Naive thymus-derived CD8-positive, alpha-beta T cell (primary cell): ENCODE measurements around the gene SH3BP4. TPM values are rescaled to one million over a fixed set of nuclear protein-coding genes. Genes with fewer than 3 reads are reported as not detected.

Experiments used
- ATAC-seq, 2 donors: fragments of 150-1000 bp; cut with Tn5 transposase in 1 of 2; sonication (Bioruptor Pico), chemical (Tn5 transposase) in 1 of 2; 1 replicate in 1 of 2; 2 replicates in 1 of 2; pipeline ENCODE4 v1.10.0; 2021; ENCODE audit warnings: mild to moderate bottlenecking in 2 of 2, moderate library complexity in 2 of 2
- POLR2A ChIA-PET: fragments of 350-600 bp; sonication (Branson Sonifier 250); formaldehyde crosslinking; loops from one replicate; lab custom pipeline; 2021; ENCODE audit warnings: antibody characterized with exemption; lab: Charles Lee
- DNase-seq, 10 donors: peaks; one replicate each; pipeline versions ENCODE4 v3.0.0 to v3.0.0-alpha.2; 2020 to 2022
- H3K27ac Mint-ChIP-seq, 10 donors: one replicate each; pipeline ENCODE4 v1.8.0; 2020 to 2022; ENCODE audit warnings: mild to moderate bottlenecking in 10 of 10, mixed read lengths in 10 of 10, moderate library complexity in 4 of 10, inconsistent platforms in 1 of 10
- H3K27me3 Mint-ChIP-seq, 5 donors: one replicate each; pipeline ENCODE4 v1.8.0; 2021 to 2022; ENCODE audit warnings: mixed read lengths in 5 of 5
- H3K36me3 Mint-ChIP-seq, 3 donors: one replicate each; pipeline ENCODE4 v1.8.0; 2020 to 2022; ENCODE audit warnings: mixed read lengths in 3 of 3, mild to moderate bottlenecking in 2 of 3, inconsistent platforms in 1 of 3
- H3K4me1 Mint-ChIP-seq, 4 donors: one replicate each; pipeline ENCODE4 v1.8.0; 2021 to 2022; ENCODE audit warnings: mixed read lengths in 4 of 4
- H3K4me3 Mint-ChIP-seq, 10 donors: one replicate each; pipeline ENCODE4 v1.8.0; 2020 to 2022; ENCODE audit warnings: mild to moderate bottlenecking in 10 of 10, mixed read lengths in 10 of 10, moderate library complexity in 6 of 10, inconsistent platforms in 1 of 10
- H3K9me3 Mint-ChIP-seq, 9 donors: one replicate each; pipeline ENCODE4 v1.8.0; 2020 to 2022; ENCODE audit warnings: mixed read lengths in 9 of 9, mild to moderate bottlenecking in 3 of 9, inconsistent platforms in 1 of 9, moderate library complexity in 1 of 9
- polyA plus RNA-seq, 3 donors: library from polyadenylated mRNA; unstranded; fragments of 300-500 nt; fragmentation: Illumina TruSeq; gene quantifications; one replicate each; pipeline ENCODE4 v1.2.3, GENCODE V29; 2021
- total RNA-seq, 8 experiments: library from RNA in 2 of 8; stranded (reverse) in 2 of 8; gene quantifications; one replicate each; pipeline ENCODE4 v1.2.3 and lab custom pipeline; 2021 to 2026

Gene SH3BP4
- total and polyA plus RNA-seq, 5 experiments from 2014 or later: 0.19 to 0.29 TPM; not detected in 3

GRCh38 chr2:234929002-234929401 lies 22.8 kb upstream of the SH3BP4 start:
- no peak for DNase-seq
- no peaks in the 10 kb centered on the region for H3K36me3 Mint-ChIP-seq
- peaks cover 0 to 18% (median 8%) of the 10 kb centered on the region in 5 donors for H3K27me3 Mint-ChIP-seq
- H3K4me1 Mint-ChIP-seq: no peaks in the 10 kb centered on the region
- POLR2A ChIA-PET: no interaction called here
- peaks cover 0 to 17% (median 1%) of the 10 kb centered on the region in 9 donors for H3K9me3 Mint-ChIP-seq
- H3K27ac Mint-ChIP-seq: peak overlapping the region in 1 of 10 donors; percentile 45
- no peak overlapping the region for H3K4me3 Mint-ChIP-seq
- no peak for ATAC-seq

- POLR2A ChIA-PET: no interaction called here
- Mint-ChIP-seq H3K4me1 (no peaks in the 10 kb centered on the region), H3K27ac (no peak overlapping the region), H3K27me3 (peaks cover 0 to 10% (median 2%) of the 10 kb centered on the region in 5 donors), H3K9me3 (peaks cover 0 to 3% (median 0%) of the 10 kb centered on the region in 9 donors), H3K4me3 (no peak overlapping the region), H3K36me3 (no peaks in the 10 kb centered on the region)
- no peak for ATAC-seq
- DNase-seq: no peak
Measured at GRCh38 chr2:234930397-234930796, 21.4 kb upstream of the SH3BP4 start.

- Mint-ChIP-seq H3K27ac (no peak overlapping the region), H3K4me1 (no peaks in the 10 kb centered on the region), H3K27me3 (peaks cover 0 to 15% (median 6%) of the 10 kb centered on the region in 5 donors), H3K4me3 (no peak overlapping the region), H3K9me3 (no peaks in the 10 kb centered on the region), H3K36me3 (no peaks in the 10 kb centered on the region)
- no peak for DNase-seq
- POLR2A ChIA-PET: no interaction called here
- ATAC-seq: no peak
Measured at GRCh38 chr2:234931371-234931770, 20.4 kb upstream of the SH3BP4 start.

- POLR2A ChIA-PET: no interaction called here
- no peak for ATAC-seq
Measured at GRCh38 chr2:234932591-234933168, 19.1 kb upstream of the SH3BP4 start.

GRCh38 chr2:234935311-234935710 lies 16.5 kb upstream of the SH3BP4 start:
- no peaks in the 10 kb centered on the region for H3K9me3 Mint-ChIP-seq
- no peak for ATAC-seq
- POLR2A ChIA-PET: no interaction called here
- peaks cover 10 to 35% (median 25%) of the 10 kb centered on the region in 5 donors for H3K27me3 Mint-ChIP-seq
- H3K27ac Mint-ChIP-seq: no peak overlapping the region
- no peak for DNase-seq
- H3K4me3 Mint-ChIP-seq: no peak overlapping the region
- no peaks in the 10 kb centered on the region for H3K4me1 Mint-ChIP-seq
- H3K36me3 Mint-ChIP-seq: no peaks in the 10 kb centered on the region

More at GRCh38 chr2:234932591-234933168, 19.1 kb upstream of the SH3BP4 start:
- no peaks in the 10 kb centered on the region for H3K4me1 Mint-ChIP-seq
- peaks cover 8 to 25% (median 17%) of the 10 kb centered on the region in 5 donors for H3K27me3 Mint-ChIP-seq
- no peak overlapping the region for H3K27ac Mint-ChIP-seq
- no peaks in the 10 kb centered on the region for H3K36me3 Mint-ChIP-seq
- no peak overlapping the region for H3K4me3 Mint-ChIP-seq
- no peaks in the 10 kb centered on the region for H3K9me3 Mint-ChIP-seq
- no peak for DNase-seq

- H3K27ac Mint-ChIP-seq: no peak overlapping the region
- POLR2A ChIA-PET: no interaction called here
- ATAC-seq (no peak), DNase-seq (no peak)
- H3K4me1 Mint-ChIP-seq: no peaks in the 10 kb centered on the region
- no peak overlapping the region for H3K4me3 Mint-ChIP-seq
- H3K9me3 Mint-ChIP-seq: peaks cover 0 to 12% (median 8%) of the 10 kb centered on the region in 9 donors
- H3K36me3 Mint-ChIP-seq: no peaks in the 10 kb centered on the region
- H3K27me3 Mint-ChIP-seq: peaks cover 12 to 46% (median 24%) of the 10 kb centered on the region in 5 donors
Measured at GRCh38 chr2:234939576-234939975, 12.2 kb upstream of the SH3BP4 start.

- no peaks in the 10 kb centered on the region for H3K36me3 Mint-ChIP-seq
- peaks cover 0 to 12% (median 10%) of the 10 kb centered on the region in 9 donors for H3K9me3 Mint-ChIP-seq
- peaks cover 13 to 46% (median 24%) of the 10 kb centered on the region in 5 donors for H3K27me3 Mint-ChIP-seq
- POLR2A ChIA-PET: no interaction called here
- no peak overlapping the region for H3K4me3 Mint-ChIP-seq
- ATAC-seq: no peak
- no peak for DNase-seq
- H3K4me1 Mint-ChIP-seq: no peaks in the 10 kb centered on the region
- H3K27ac Mint-ChIP-seq: no peak overlapping the region
Measured at GRCh38 chr2:234939996-234940395, 11.8 kb upstream of the SH3BP4 start.

- Mint-ChIP-seq H3K36me3 (no peaks in the 10 kb centered on the region), H3K27me3 (peaks cover 13 to 46% (median 23%) of the 10 kb centered on the region in 5 donors), H3K4me3 (no peak overlapping the region), H3K9me3 (peaks cover 0 to 12% (median 10%) of the 10 kb centered on the region in 9 donors), H3K4me1 (no peaks in the 10 kb centered on the region), H3K27ac (no peak overlapping the region)
- POLR2A ChIA-PET: no interaction called here
- no peak for ATAC-seq
- no peak for DNase-seq
Measured at GRCh38 chr2:234940527-234940926, 11.3 kb upstream of the SH3BP4 start.

- H3K27ac Mint-ChIP-seq: no peak overlapping the region
- ATAC-seq: no peak
- peaks cover 0 to 5% (median under 1%) of the 10 kb centered on the region in 4 donors for H3K4me1 Mint-ChIP-seq
- no peaks in the 10 kb centered on the region for H3K36me3 Mint-ChIP-seq
- no peak for DNase-seq
- H3K9me3 Mint-ChIP-seq: peaks cover 0 to 21% (median 11%) of the 10 kb centered on the region in 9 donors
- peaks cover 40 to 57% (median 42%) of the 10 kb centered on the region in 5 donors for H3K27me3 Mint-ChIP-seq
- POLR2A ChIA-PET: no interaction called here
- H3K4me3 Mint-ChIP-seq: no peak overlapping the region
Measured at GRCh38 chr2:234945339-234945873, 6.4 kb upstream of the SH3BP4 start.

GRCh38 chr2:234947556-234947955 lies 4.3 kb upstream of the SH3BP4 start:
- H3K27ac Mint-ChIP-seq: no peak overlapping the region
- peaks cover 0 to 21% (median 11%) of the 10 kb centered on the region in 9 donors for H3K9me3 Mint-ChIP-seq
- DNase-seq (no peak), ATAC-seq (no peak)
- H3K27me3 Mint-ChIP-seq: peaks cover 44 to 66% (median 51%) of the 10 kb centered on the region in 5 donors
- no peak overlapping the region for H3K4me3 Mint-ChIP-seq
- no peaks in the 10 kb centered on the region for H3K36me3 Mint-ChIP-seq
- POLR2A ChIA-PET: no interaction called here
- peaks cover 0 to 11% (median 3%) of the 10 kb centered on the region in 4 donors for H3K4me1 Mint-ChIP-seq

GRCh38 chr2:234949762-234950434 lies 1.9 kb upstream of the SH3BP4 start:
- Mint-ChIP-seq H3K27ac (peak overlapping the region in 2 of 10 donors; percentile 9 to 20), H3K36me3 (no peaks in the 10 kb centered on the region), H3K4me3 (peak overlapping the region in 8 of 10 donors; percentile 0 to 87 (median 58)), H3K27me3 (peaks cover 53 to 75% (median 55%) of the 10 kb centered on the region in 5 donors), H3K9me3 (peaks cover 0 to 10% (median 2%) of the 10 kb centered on the region in 9 donors), H3K4me1 (peaks cover 0 to 23% (median 7%) of the 10 kb centered on the region in 4 donors)
- ATAC-seq (no peak), DNase-seq (no peak)
- POLR2A ChIA-PET: no interaction called here

GRCh38 chr2:234950435-234950729 lies 1.4 kb upstream of the SH3BP4 start:
- ATAC-seq (no peak), DNase-seq (no peak)
- H3K36me3 Mint-ChIP-seq: no peaks in the 10 kb centered on the region
- POLR2A ChIA-PET: no interaction called here
- H3K4me1 Mint-ChIP-seq: peaks cover 0 to 23% (median 7%) of the 10 kb centered on the region in 4 donors
- H3K9me3 Mint-ChIP-seq: peaks cover 0 to 9% (median 1%) of the 10 kb centered on the region in 9 donors
- peak overlapping the region in 8 of 10 donors; percentile 0 to 87 (median 58) for H3K4me3 Mint-ChIP-seq
- H3K27me3 Mint-ChIP-seq: peaks cover 52 to 79% (median 57%) of the 10 kb centered on the region in 5 donors
- peak overlapping the region in 2 of 10 donors; percentile 9 to 20 for H3K27ac Mint-ChIP-seq
